GM04504 (cell line): ENCODE results near the gene RXFP4.
A peak's percentile ranks its signal among the peaks of the same experiment; 100 is the strongest.
"Not testable (repeated sequence)": the region's sequence is repeated elsewhere in the genome, so short reads cannot be mapped to it uniquely, and the experiment has no call there.

Source experiments
- DNase-seq: peaks from one replicate; pipeline ENCODE4 v3.0.0-alpha.2; 2012; ENCODE audit warnings: low read depth

The RXFP4 gene

DNA sequence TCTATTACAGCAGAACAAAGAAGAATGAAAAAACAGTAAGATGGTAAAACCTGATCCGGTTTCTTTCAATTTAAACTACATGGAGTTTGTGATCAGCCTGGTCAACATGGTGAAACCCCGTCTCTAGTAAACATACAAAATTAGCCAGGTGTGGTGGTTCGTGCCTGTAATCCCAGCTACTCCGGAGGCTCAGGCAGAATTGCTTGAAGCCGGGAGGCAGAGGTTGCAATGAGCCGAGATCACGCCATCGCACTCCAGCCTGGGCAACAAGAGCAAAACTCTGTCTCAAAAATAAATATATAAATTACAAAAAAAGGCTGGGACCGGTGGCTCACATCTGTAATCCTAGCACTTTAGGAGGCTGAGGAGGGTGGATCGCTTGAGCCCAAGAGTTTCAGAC lies 10.7 kb upstream of the RXFP4 start:
- not testable (repeated sequence) for DNase-seq

DNA sequence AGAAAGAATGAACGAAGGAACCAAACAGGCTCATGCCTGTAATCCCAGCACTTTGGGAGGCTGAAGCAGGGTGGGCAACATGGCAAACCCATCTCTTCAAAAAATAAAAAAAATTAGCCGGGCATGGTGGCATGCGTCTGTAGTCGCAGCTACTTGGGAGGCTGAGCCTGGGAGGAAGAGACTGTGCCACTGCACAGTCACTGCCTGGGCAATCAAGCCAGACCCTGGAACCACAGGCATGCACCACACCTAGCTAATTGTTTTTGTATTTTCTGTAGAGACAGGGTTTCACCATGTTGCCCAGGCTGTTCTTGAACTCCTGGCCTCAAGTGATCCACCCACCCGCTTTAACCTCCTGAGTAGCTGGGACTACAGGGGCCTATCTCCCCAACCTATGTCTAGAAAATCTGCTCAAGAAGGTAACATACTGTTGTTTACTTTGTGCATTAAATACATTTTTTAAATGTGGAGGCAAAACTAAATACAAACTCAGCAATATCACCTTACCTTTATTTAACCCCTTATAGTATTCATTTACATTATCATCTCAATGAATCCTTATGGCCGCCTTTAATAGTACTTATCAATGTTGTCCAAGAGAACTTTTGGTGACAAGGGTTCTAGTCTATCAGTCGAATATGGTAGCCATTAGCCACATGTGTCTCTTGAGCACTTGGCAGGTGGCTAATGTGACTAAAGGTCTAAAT lies 10.0 kb upstream of the RXFP4 start:
- no peak for DNase-seq

DNA sequence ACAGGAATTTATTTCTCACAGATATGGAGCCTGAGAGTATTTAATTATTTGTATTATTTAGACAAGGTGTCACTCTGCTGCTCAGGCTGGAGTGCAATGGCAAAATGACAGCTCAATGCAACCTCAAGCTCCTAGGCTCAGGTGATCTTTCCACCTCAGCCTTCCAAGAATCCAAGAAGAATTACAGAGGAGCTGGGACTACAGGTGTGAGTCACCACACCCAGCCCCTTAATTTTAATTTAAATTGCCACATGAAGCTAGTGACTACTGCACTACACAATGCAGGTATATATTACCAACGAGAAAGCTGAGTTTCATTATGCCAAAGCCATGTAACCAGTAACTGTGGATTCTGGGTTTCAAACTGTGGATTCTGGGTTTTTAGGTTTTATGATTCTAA lies 9.4 kb upstream of the RXFP4 start:
- no peak for DNase-seq

DNA sequence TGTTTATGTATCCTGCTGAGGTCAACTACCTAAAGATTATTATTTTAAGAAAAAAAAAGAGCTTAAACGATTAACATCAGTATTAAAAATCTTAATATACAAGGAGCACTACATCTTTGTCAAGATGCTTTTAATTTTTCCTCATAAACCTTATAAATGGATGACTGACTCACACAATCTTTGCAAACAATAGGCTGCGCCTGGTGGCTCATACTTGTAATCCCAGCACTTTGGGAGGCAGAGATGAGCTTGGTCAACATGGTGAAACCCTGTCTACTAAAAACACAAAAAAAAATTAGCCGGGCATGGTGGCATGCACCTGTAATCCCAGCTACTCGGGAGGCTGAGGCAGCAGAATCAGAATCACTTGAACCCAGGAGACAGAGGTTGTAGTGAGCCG lies 9.0 kb upstream of the RXFP4 start:
- DNase-seq = no peak

DNA sequence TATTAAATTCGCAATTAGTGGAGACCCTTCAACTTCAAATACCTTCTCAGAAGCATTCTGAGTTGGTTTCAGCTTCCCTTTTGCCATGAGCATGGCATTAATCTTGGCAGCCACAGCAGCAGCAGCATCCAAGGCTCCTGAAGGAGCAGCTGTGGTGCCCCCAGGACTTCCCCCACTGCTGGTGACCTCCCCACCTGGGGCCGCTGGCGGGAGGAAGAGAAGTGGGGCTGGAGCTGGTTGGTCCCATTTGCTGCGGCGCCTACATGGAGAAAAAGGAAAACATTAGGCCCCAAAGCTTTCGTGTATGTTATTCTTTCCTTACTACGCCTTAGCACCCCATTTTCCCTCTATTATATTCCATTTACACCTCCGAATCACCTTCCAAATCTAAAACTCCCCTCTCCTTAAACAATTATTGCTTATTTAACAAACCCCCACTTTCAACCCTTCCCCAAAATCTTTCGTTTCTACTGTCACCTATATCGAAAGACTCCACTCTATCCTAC lies 7.8 kb upstream of the RXFP4 start:
- no peak for DNase-seq

DNA sequence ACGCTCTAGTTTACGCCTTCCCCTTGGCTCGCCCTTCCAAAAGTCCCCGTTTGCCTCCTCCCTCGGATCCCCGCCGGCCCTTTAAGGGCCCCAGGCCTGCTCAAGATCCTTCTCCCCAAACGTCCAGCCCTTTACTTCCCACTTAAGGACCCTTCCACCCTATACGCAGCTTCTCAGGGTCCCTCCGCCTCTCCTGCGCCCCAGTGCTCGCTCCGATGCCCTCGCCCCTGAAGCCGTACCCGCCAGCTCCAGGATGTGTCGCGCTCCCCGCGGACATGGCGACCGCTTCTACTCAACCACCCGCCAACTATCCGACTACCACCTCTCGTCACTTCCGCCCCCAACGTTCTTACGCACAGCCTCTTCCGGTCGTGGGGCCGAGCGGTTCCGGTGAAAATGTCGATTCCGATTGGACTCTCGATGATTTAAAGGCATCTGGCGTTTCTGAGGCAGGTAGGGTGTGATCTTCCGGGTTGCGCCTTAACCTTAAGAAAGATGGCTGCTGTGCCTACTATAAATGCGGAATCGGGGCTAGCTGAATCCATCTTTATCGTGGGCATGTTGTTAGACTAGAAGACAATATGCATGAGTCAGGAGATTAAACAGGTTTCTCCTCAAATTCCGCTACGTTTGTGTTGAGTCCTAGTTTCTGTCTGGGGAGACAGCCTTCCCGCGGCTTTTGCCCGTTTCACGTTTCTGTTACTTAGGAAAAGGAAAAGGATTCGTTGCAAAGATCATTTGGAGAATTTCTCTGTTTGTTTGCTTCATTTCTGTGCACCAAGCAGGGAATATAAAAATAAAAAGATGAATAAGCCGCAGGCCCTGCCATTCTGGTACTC lies 7.1 kb upstream of the RXFP4 start, which contains the start of gene KHDC4:
Gene KHDC4 (minus strand): TSS at position 317 of the 839 bp plus-strand sequence. CDS start 40 bp downstream, at position 277.
- DNase-seq = peak; percentile 98

DNA sequence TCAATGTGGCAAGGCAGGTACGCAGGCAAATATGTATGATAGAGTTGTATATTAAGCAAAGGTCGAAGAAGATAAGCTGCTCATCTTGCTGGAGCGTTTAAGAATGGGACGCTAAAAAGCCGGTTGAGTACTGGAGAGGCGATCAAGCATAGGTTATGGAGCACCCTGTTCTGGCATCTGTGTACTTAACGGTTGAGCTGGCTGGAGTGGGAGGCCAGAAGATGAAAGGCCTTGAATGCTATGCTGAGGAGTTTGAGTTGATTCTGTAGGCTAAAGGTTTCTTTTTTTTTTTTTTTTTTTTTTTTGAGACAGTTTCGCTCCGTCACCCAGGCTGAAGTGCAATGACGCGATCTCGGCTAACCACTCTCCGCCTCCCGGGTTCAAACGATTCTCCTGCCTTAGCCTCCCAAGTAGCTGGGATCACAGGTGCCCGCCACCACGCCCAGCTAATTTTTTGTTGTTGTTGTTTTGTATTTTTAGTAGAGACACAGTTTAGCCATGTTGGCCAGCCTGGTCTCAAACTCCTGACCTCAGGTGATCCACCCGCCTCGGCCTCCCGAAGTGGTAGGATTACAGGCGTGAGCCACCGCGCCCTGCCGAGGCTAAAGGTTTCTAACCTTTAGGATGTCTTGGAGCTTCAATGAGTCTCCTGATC lies 6.4 kb upstream of the RXFP4 start:
- no peak for DNase-seq

DNA sequence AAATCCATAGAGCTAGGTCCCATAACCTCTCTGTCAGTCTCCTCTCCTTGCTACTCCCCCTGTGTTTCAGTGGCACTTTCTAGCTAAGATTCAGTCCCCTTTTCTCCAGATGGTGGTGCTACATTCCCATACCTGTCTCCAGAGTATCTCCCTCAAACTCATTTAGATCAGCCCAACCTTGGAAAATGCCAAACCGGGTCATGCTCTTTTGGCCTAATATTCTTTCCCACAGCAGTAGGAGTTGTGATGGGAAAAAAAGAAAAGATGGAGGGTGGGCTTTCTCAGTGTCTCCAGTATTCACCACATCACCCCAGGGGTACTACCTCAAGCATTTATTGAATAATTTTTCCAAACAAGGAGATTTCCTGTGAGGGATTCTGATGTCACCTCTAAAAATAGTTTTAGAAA lies 3.2 kb upstream of the RXFP4 start:
- DNase-seq = peak; percentile 47

DNA sequence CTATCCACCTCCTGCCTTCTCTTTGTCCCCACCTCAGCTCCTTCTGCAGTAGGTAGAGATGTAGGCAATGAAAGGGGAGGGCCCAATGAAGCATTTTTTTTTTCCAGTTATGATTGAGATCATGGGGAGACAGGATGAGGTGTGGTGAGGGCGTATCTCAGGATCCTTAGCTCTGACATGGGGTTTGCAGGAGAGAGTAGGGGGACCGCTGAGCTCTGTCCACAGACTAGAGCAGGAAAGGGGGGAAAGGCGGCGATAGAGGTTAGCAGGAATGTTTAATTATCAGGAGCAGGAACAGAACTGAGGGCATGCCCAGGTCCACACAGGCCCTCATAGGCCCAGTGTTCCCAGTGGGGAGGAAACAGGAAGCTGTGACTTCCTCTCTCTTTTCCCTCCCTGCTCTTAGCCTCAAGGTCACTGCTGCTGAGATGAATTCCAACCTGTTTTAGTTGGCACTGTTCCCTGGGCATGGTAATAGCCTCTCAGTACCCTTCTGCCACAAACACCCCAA lies 901 bp upstream of the RXFP4 start:
- no peak for DNase-seq

DNA sequence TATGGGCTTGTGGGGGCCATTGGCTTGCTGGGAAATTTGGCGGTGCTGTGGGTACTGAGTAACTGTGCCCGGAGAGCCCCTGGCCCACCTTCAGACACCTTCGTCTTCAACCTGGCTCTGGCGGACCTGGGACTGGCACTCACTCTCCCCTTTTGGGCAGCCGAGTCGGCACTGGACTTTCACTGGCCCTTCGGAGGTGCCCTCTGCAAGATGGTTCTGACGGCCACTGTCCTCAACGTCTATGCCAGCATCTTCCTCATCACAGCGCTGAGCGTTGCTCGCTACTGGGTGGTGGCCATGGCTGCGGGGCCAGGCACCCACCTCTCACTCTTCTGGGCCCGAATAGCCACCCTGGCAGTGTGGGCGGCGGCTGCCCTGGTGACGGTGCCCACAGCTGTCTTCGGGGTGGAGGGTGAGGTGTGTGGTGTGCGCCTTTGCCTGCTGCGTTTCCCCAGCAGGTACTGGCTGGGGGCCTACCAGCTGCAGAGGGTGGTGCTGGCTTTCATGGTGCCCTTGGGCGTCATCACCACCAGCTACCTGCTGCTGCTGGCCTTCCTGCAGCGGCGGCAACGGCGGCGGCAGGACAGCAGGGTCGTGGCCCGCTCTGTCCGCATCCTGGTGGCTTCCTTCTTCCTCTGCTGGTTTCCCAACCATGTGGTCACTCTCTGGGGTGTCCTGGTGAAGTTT lies 550 bp downstream of the RXFP4 start:
- no peak for DNase-seq

DNA sequence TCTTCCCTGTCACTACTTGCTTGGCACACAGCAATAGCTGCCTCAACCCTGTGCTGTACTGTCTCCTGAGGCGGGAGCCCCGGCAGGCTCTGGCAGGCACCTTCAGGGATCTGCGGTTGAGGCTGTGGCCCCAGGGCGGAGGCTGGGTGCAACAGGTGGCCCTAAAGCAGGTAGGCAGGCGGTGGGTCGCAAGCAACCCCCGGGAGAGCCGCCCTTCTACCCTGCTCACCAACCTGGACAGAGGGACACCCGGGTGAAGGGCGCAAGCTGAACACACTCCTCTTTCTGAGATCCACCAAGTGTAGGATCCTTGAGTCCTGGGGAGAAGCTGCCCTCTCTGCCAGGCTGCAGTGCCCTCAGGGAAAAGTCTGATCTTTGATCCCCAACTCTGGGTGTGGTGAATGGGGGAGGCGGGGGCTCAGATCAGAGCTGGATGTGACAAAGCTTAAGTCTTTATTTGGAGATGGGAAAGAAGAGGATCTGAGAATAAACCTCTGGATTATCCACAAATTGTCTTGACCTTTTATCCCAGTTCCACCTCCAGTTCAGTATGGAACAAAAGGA lies 1.2 kb downstream of the RXFP4 start:
- DNase-seq = no peak

DNA sequence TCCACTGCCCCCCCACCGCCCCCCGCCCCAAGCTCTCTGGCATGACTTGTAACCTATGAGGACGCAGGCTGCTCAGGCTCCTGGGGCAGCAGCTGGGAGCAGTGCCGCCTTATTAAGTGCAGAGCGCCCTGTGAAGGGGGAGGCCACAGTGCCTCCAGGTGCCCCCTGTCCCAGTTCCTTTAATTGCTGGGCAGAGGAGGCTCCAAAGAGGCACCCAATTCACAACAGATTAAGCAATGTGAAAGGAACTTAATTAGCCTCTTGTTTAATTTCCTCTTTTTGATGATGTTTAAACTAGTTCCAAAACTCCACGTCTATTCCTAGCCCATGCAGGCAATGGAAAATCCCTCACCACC lies 3.0 kb downstream of the RXFP4 start:
- no peak for DNase-seq

DNA sequence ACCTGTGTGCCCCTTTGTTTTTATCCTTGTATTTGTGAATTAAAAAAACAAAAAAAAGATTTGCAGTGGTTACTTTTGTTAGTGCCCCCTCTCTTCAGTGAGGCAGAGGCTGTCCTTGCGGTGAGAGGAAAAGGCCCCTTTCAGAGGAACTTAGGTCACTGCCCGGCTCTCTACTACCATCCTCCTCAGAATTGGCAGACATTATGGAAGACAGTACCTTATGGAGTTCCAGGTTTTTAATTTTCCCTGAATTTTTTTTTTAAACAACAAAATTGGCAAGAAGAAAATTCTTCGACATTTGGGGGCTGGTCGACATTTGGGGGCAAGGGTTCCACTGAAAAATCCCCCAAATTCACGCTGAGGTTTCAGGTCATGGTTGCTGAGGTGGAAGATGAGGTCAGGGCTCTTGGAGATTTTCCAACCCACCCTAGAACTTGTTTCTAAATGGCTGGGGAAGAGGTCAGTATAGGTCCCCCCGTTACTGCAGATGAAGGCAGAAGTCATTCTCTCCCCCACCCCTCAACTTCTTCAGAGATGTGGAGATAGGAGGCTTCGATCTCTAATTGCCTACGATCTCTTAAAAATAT lies 5.3 kb downstream of the RXFP4 start:
- no peak for DNase-seq

DNA sequence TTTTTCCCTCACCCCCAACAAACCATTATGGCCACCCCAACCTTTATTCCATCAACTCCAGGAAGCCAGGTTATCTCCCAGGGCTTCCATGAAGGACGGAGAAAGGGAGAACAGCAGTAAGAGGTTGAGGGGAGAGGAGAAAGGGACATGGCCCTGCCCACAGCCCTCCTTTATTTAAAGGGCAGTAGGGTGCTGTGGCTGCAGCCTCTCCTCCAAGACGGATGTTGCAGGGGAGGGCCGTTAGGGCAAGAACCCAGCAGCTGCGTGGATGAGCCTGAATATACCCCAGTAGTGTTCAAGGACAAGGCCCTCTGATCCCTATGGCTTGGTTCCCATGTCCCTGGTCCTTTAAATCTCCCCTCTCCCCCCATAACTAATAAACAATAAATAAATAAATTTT lies 5.9 kb downstream of the RXFP4 start:
- DNase-seq = no peak

DNA sequence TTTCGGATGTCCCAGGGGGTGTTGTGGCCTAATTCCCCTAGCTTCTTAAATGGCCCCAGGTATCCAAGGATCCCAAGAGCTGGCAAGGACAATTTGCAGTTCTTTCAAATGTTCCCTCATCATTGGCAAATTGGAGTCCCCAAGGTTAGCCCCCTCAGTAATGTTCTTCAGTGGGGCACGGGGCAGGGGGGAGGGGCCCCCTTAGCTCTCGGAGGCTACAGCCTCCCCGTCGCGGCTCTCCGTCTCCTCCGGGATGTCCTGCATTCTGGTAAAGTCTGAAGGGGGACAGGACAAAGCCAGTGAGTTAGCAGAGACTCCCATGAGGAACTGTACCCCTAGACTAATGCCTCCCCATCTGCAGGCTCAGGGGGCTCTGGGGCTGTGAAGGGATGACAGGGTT lies 6.3 kb downstream of the RXFP4 start:
- DNase-seq = no peak

DNA sequence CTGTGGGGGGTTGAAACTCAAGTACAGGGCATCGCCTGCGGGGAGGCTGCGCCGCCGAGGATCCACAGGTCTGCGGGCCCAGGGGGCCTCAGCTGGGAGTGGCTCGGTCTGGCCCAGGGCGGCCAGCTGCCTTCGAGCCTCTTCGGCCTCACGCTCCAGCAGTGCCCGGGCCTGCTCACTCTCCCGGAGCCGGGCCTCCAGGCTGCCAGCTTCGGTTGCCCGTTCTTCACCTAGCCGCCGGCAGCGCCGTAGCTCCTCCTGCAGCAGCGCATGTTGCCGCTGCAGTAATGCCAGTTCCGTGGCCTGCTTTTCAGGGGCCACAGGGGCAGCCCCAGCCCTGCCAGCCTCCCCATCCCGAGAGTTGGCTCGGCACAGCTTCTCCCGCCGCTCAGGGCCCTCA lies 9.4 kb downstream of the RXFP4 start:
- no peak for DNase-seq

DNA sequence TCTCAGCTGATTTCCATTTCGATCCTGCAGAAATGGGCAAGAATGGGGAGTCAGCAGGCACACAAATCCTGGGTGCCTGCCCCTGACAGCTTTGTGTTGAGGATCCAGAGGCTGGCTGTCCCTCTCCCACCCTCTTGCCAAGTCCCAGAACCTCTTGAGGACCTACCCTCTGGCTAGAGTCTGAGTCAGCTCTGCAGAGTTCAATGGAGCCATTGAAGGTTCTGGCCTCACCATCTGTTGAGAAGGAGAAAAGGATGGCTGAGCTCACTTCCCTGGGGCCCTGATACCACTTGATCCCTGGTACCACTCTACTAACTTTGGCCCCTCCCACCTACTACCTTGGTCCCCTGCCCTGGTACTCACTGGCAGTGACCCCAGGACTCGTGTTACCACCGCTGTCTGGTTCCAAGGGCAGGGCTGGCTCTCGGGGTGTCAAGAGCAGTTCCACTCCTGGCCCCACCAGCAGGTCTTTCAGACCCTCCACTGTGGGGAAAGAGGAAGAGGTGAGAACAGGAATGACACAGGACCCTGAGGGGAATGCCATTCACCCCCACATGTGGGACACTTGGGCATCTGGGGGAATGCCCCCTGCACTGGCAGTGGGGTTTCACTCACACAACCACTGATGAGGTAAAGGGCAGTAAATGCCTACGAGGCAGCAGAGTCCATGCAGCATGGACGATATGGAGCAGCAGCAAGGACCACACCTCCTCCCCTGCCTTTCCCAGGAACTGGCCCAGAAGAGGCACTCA lies 10.5 kb downstream of the RXFP4 start:
- no peak for DNase-seq

DNA sequence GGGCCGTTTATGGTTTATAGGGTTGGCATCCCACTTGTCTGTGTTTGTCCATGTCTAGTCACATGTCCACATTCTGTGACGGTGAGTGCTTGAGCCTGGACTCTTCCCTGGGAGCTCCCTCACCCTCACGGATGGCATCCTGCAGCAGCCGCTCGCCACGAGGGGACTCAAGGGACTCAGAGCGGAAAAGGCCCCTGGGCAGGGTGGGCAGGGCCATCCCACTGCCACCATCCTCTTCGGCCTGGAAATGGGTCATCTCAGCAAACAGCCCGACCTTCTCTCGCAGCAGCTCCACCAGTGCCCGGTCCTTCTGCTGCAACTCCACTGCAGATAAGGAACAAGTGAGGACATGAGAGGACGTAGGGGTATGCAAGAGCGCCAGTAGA lies 11.1 kb downstream of the RXFP4 start:
- no peak for DNase-seq

DNA sequence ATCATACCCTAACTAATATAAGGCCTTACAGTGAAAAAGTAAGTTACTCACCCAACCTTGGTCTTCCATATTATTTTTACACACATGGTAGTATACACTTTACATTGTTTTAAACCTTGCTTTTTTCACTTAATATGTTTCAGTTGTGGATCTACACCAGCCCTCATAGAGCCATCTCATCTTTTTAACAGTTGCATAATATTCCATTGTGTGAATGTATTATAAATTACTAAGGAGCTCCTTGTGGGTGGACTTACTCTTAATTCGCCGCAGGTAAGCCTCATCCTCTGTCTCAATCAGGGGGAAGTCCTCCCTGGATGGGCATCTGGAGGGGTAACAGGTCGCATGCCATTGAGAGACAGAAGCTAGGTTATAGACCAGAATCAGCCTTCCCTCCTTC lies 13.2 kb downstream of the RXFP4 start:
- DNase-seq = no peak

DNA sequence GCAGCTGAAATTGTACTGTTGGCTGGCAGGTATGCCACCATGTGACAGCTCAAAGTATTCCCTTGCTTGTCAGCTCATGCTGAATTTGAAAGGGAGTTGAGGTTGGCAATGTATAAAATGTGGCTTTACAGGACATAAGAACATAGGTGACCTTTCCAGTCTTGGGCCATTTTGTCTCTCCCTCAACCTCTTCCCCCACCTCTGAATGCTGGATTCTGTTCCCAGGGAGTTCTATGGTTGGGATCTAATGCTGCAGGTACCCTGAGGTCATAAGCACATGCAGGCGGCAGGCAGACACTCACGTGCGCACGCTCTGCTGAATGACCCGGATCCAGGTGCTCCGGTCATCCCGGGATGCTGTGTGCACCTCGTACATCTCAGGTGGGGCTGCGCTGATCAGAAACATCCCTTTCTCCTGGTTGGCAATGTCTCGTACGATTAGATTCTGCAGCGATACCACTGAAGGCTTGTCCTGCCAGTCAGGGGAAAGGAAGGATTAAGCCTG lies 16.0 kb downstream of the RXFP4 start:
- DNase-seq = no peak
